Astrocyte (in vitro differentiated cells and primary cell): ENCODE data around the gene PINLYP. TPM values are rescaled to one million over a fixed set of nuclear protein-coding genes. Genes with fewer than 3 reads are reported as not detected.
A peak's percentile ranks its signal among the peaks of the same experiment; 100 is the strongest.

ENCODE experiments used
- DNase-seq: peaks from one replicate; pipeline ENCODE4 v3.0.0-alpha.2; 2010; ENCODE audit warnings: low read depth
- FAIRE-seq: peaks from 2 replicates; lab custom pipeline; 2011; peaks lifted over from hg19 to GRCh38; lab: Jason Lieb, UNC
- H2AFZ ChIP-seq: 2 replicates; pipeline ENCODE4 v1.6.0; 2012; ENCODE audit warnings: low read depth, low read length, inconsistent platforms
- H3K27ac ChIP-seq: 2 replicates; pipeline ENCODE4 v1.5.1; 2011; ENCODE audit warnings: low read depth, low read length, inconsistent platforms
- H3K27me3 ChIP-seq: 2 replicates; pipeline ENCODE4 v1.6.0; 2011; ENCODE audit warnings: low read length, inconsistent platforms; ENCODE audit not compliant: insufficient read depth
- H3K36me3 ChIP-seq: 2 replicates; pipeline ENCODE4 v1.5.1; 2011; ENCODE audit warnings: low read length, inconsistent platforms; ENCODE audit not compliant: insufficient read depth
- H3K4me1 ChIP-seq: 2 replicates; pipeline ENCODE4 v1.5.1; 2011; ENCODE audit warnings: low read length, inconsistent platforms; ENCODE audit not compliant: insufficient read depth
- H3K4me2 ChIP-seq: 2 replicates; pipeline ENCODE4 v1.6.0; 2012; ENCODE audit warnings: low read length, inconsistent platforms
- H3K4me3 ChIP-seq: 2 replicates; pipeline ENCODE4 v1.5.1; 2011; ENCODE audit warnings: low read depth, mild to moderate bottlenecking, low read length, inconsistent platforms; ENCODE audit not compliant: insufficient read depth
- H3K79me2 ChIP-seq: 2 replicates; pipeline ENCODE4 v1.6.0; 2012; ENCODE audit warnings: mild to moderate bottlenecking, low read length, inconsistent platforms; ENCODE audit not compliant: insufficient read depth
- H3K9ac ChIP-seq: 2 replicates; pipeline ENCODE4 v1.6.0; 2012; ENCODE audit warnings: mild to moderate bottlenecking, low read length, inconsistent platforms
- H3K9me3 ChIP-seq: 2 replicates; pipeline ENCODE4 v1.5.1; 2012; ENCODE audit warnings: low read depth, mild to moderate bottlenecking, low read length, inconsistent platforms; ENCODE audit not compliant: insufficient read depth
- H4K20me1 ChIP-seq: 2 replicates; pipeline ENCODE4 v1.6.0; 2012; ENCODE audit warnings: low read length, inconsistent platforms; ENCODE audit not compliant: insufficient read depth
- H3K27ac Mint-ChIP-seq: one replicate; pipeline ENCODE4 v1.8.0; 2021; ENCODE audit warnings: mild to moderate bottlenecking, mixed read lengths; ENCODE audit not compliant: unreplicated experiment
- H3K27me3 Mint-ChIP-seq: one replicate; pipeline ENCODE4 v1.8.0; 2021; ENCODE audit warnings: low read depth, mixed read lengths; ENCODE audit not compliant: unreplicated experiment
- H3K36me3 Mint-ChIP-seq: one replicate; pipeline ENCODE4 v1.8.0; 2021; ENCODE audit warnings: low read depth, mixed read lengths; ENCODE audit not compliant: unreplicated experiment
- H3K4me1 Mint-ChIP-seq: one replicate; pipeline ENCODE4 v1.8.0; 2021; ENCODE audit warnings: low read depth, mixed read lengths; ENCODE audit not compliant: unreplicated experiment
- H3K4me3 Mint-ChIP-seq: one replicate; pipeline ENCODE4 v1.8.0; 2021; ENCODE audit warnings: mild to moderate bottlenecking, moderate library complexity, mixed read lengths; ENCODE audit not compliant: unreplicated experiment
- H3K9me3 Mint-ChIP-seq: one replicate; pipeline ENCODE4 v1.8.0; 2021; ENCODE audit warnings: mild to moderate bottlenecking, mixed read lengths; ENCODE audit not compliant: unreplicated experiment
- CTCF ChIP-seq: IDR thresholded peaks from 2 replicates; pipeline ENCODE4 v1.5.1; 2011; ENCODE audit warnings: low read depth, mild to moderate bottlenecking, inconsistent platforms, low read length, moderate library complexity; ENCODE audit not compliant: insufficient read depth
- EZH2 ChIP-seq: IDR thresholded peaks from 2 replicates; pipeline ENCODE4 v1.6.1; 2012; ENCODE audit warnings: mild to moderate bottlenecking, low read length, inconsistent platforms; ENCODE audit not compliant: insufficient read depth
- total RNA-seq: library from RNA; stranded (reverse); gene quantifications from 2 replicates; pipeline ENCODE4 v1.2.1, GENCODE V29; 2021

The PINLYP gene
- total RNA-seq, 1 donor from 2014 or later: 0.30 TPM

GRCh38 chr19:43574424-43575155 is 1.0 kb upstream of the PINLYP start:
- FAIRE-seq (no peak), DNase-seq (peak; percentile 64)
- H3K4me3 Mint-ChIP-seq: peak overlapping the region; percentile 95
- peak overlapping the region; percentile 90 for H3K4me3 ChIP-seq
- peak overlapping the region; percentile 81 for H2AFZ ChIP-seq
- H3K36me3 ChIP-seq: peaks cover 5% of the 10 kb centered on the region
- peak overlapping the region; percentile 77 for H3K27ac Mint-ChIP-seq
- peak overlapping the region; percentile 95 for H3K9ac ChIP-seq
- peaks cover 8% of the 10 kb centered on the region for H3K27me3 Mint-ChIP-seq
- H3K4me1 Mint-ChIP-seq: peaks cover 2% of the 10 kb centered on the region
- H3K4me1 ChIP-seq: peaks cover 11% of the 10 kb centered on the region
- H3K27ac ChIP-seq: peak overlapping the region; percentile 85
- H3K27me3 ChIP-seq: no peaks in the 10 kb centered on the region
- H3K9me3 ChIP-seq: no peaks in the 10 kb centered on the region
- peaks cover 2% of the 10 kb centered on the region for H3K9me3 Mint-ChIP-seq
- peaks cover 10% of the 10 kb centered on the region for H4K20me1 ChIP-seq
- peaks cover 28% of the 10 kb centered on the region for H3K79me2 ChIP-seq
- TF ChIP-seq CTCF: no peak
- TF ChIP-seq EZH2: no peak
- peak overlapping the region; percentile 97 for H3K4me2 ChIP-seq
- peaks cover 6% of the 10 kb centered on the region for H3K36me3 Mint-ChIP-seq

GRCh38 chr19:43575955-43576878 is 616 bp downstream of the PINLYP start:
- peaks cover 21% of the 10 kb centered on the region for H3K79me2 ChIP-seq
- H4K20me1 ChIP-seq: no peaks in the 10 kb centered on the region
- H3K4me3 ChIP-seq: peak overlapping the region; percentile 90
- FAIRE-seq (no peak), DNase-seq (no peak)
- peak overlapping the region; percentile 97 for H3K4me2 ChIP-seq
- H3K4me1 ChIP-seq: peaks cover 14% of the 10 kb centered on the region
- Mint-ChIP-seq H3K36me3 (peaks cover 5% of the 10 kb centered on the region), H3K27me3 (peaks cover 13% of the 10 kb centered on the region), H3K27ac (no peak overlapping the region), H3K4me3 (peak overlapping the region; percentile 71), H3K9me3 (peaks cover 2% of the 10 kb centered on the region), H3K4me1 (peaks cover 2% of the 10 kb centered on the region)
- peaks cover 2% of the 10 kb centered on the region for H3K36me3 ChIP-seq
- no peaks in the 10 kb centered on the region for H3K9me3 ChIP-seq
- H3K27me3 ChIP-seq: no peaks in the 10 kb centered on the region
- peak overlapping the region; percentile 74 for H2AFZ ChIP-seq
- peak overlapping the region; percentile 54 for H3K27ac ChIP-seq
- TF ChIP-seq CTCF: no peak
- no peak for TF ChIP-seq EZH2
- peak overlapping the region; percentile 58 for H3K9ac ChIP-seq
